Transverse colon (tissue), 3 donors: ENCODE results near the gene RAB30.

ENCODE experiments used
- EP300 ChIP-seq: sonication (generic); formaldehyde crosslinking; IDR thresholded peaks from one replicate; pipeline ENCODE4 v1.6.1; 2017; ENCODE audit warnings: antibody characterized with exemption, low read depth
- POLR2A ChIP-seq: fragments of 450-650 bp; IDR thresholded peaks from one replicate; pipeline ENCODE4 v1.6.1; 2016; ENCODE audit warnings: antibody characterized with exemption, mild to moderate bottlenecking, moderate library complexity
- TF ChIP-seq, protein P1 (sequence below), 5 experiments: fragments of 200-600 bp in 3 of 5; fragments of 450-650 bp in 2 of 5; sonication (generic) in 3 of 5; IDR thresholded peaks; 1 replicate in 2 of 5; 2 replicates in 3 of 5; pipeline ENCODE4 v1.5.1; 2016 to 2017; ENCODE audit warnings: antibody characterized with exemption in 5 of 5, inconsistent platforms in 3 of 5, mild to moderate bottlenecking in 2 of 5, moderate library complexity in 1 of 5

DNA sequence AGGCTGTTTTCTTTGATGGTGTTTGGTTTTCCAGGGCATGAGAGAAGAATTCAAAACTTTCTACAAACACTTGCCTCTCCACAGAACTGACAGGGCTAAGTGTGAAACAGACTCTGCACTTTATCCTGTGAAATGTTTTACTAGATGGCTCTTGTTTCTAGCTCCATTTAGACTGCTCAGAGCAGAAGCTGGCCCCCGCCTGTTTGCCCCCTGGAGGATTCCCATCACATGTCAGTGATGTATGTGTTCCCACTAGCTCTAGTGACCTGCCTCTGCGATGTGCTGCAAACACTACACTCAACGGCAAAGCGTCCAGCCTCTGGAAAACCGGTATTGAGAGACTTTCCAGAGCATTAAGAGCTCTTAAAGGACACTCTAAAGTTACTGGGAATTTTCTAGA, 43.9 kb upstream of the RAB30 start:
- TF ChIP-seq, protein P1, sequence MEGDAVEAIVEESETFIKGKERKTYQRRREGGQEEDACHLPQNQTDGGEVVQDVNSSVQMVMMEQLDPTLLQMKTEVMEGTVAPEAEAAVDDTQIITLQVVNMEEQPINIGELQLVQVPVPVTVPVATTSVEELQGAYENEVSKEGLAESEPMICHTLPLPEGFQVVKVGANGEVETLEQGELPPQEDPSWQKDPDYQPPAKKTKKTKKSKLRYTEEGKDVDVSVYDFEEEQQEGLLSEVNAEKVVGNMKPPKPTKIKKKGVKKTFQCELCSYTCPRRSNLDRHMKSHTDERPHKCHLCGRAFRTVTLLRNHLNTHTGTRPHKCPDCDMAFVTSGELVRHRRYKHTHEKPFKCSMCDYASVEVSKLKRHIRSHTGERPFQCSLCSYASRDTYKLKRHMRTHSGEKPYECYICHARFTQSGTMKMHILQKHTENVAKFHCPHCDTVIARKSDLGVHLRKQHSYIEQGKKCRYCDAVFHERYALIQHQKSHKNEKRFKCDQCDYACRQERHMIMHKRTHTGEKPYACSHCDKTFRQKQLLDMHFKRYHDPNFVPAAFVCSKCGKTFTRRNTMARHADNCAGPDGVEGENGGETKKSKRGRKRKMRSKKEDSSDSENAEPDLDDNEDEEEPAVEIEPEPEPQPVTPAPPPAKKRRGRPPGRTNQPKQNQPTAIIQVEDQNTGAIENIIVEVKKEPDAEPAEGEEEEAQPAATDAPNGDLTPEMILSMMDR (IDR thresholded peaks at IDR 0.05), result no peak
- TF ChIP-seq POLR2A (no peak), EP300 (no peak)
